HEK293 (cell line): ENCODE measurements around the gene LAMB4.

ENCODE experiments used
- BCL6B ChIP-seq: fragments of 450-650 bp; formaldehyde crosslinking; IDR thresholded peaks from 2 replicates; pipeline ENCODE4 v1.5.1; 2017; ENCODE audit warnings: missing biosample characterization, missing genetic modification characterization
- CTCF ChIP-seq: fragments of 450-650 bp; formaldehyde crosslinking; IDR thresholded peaks from 2 replicates; pipeline ENCODE4 v1.5.1; 2016; ENCODE audit warnings: missing biosample characterization, missing genetic modification characterization
- GLI4 ChIP-seq: fragments of 450-650 bp; formaldehyde crosslinking; IDR thresholded peaks from 2 replicates; pipeline ENCODE4 v1.5.1; 2016; ENCODE audit warnings: missing biosample characterization, missing genetic modification characterization
- KLF10 ChIP-seq: fragments of 450-650 bp; IDR thresholded peaks from 2 replicates; pipeline ENCODE4 v1.5.1; 2018; ENCODE audit warnings: missing biosample characterization, mild to moderate bottlenecking, missing genetic modification characterization
- SP3 ChIP-seq: fragments of 450-650 bp; formaldehyde crosslinking; IDR thresholded peaks from 2 replicates; pipeline ENCODE4 v1.5.1; 2016; ENCODE audit warnings: missing biosample characterization, missing genetic modification characterization
- ZNF121 ChIP-seq: fragments of 450-650 bp; formaldehyde crosslinking; IDR thresholded peaks from 2 replicates; pipeline ENCODE4 v1.5.1; 2016; ENCODE audit warnings: missing biosample characterization, missing genetic modification characterization
- ZNF175 ChIP-seq: fragments of 450-650 bp; formaldehyde crosslinking; IDR thresholded peaks from 2 replicates; pipeline ENCODE4 v1.5.1; 2016; ENCODE audit warnings: missing biosample characterization, missing genetic modification characterization
- ZNF19 ChIP-seq: fragments of 450-650 bp; formaldehyde crosslinking; IDR thresholded peaks from 2 replicates; pipeline ENCODE4; 2016; ENCODE audit warnings: missing biosample characterization, missing genetic modification characterization, low read depth
- ZNF223 ChIP-seq: fragments of 450-650 bp; formaldehyde crosslinking; IDR thresholded peaks from 2 replicates; pipeline ENCODE4 v1.5.1; 2016; ENCODE audit warnings: missing biosample characterization, missing genetic modification characterization
- ZNF302 ChIP-seq: fragments of 450-650 bp; formaldehyde crosslinking; IDR thresholded peaks from 2 replicates; pipeline ENCODE4 v1.5.1; 2016; ENCODE audit warnings: missing biosample characterization, missing genetic modification characterization, low read depth
- ZNF354C ChIP-seq: fragments of 450-650 bp; formaldehyde crosslinking; IDR thresholded peaks from 2 replicates; pipeline ENCODE4 v1.5.1; 2016; ENCODE audit warnings: missing biosample characterization, missing genetic modification characterization, low read depth, borderline replicate concordance
- ZSCAN16 ChIP-seq: fragments of 450-650 bp; formaldehyde crosslinking; IDR thresholded peaks from 2 replicates; pipeline ENCODE4 v1.5.1; 2016; ENCODE audit warnings: missing biosample characterization, missing genetic modification characterization

- TF ChIP-seq KLF10 (tag by site-specific recombination) (no peak), ZSCAN16 (tag by site-specific recombination) (no peak), ZNF19 (no peak), GLI4 (tag by site-specific recombination) (no peak), ZNF302 (tag by site-specific recombination) (no peak), ZNF175 (tag by site-specific recombination) (no peak), CTCF (tag by site-specific recombination) (no peak), SP3 (tag by site-specific recombination) (no peak), ZNF354C (tag by site-specific recombination) (no peak), ZNF223 (tag by site-specific recombination) (no peak), BCL6B (no peak), ZNF121 (tag by site-specific recombination) (no peak)
Measured at GRCh38 chr7:108093341-108093740, 36.8 kb downstream of the LAMB4 start.
